GM23248 (cell line): ENCODE data around the gene EHD4. TPM values are rescaled to one million over a fixed set of nuclear protein-coding genes. Genes with fewer than 3 reads are reported as not detected.

Source experiments
- DNase-seq: peaks from one replicate; pipeline ENCODE4 v3.0.0-alpha.2; 2015
- H2AFZ ChIP-seq: fragments of 200-600 bp; sonication (generic); 2 replicates; pipeline ENCODE4 v1.6.1; 2016; ENCODE audit warnings: antibody characterized with exemption
- H3F3A ChIP-seq: fragments of 200-600 bp; sonication (generic); 2 replicates; pipeline ENCODE4 v1.6.1; 2016; ENCODE audit warnings: mild to moderate bottlenecking, antibody characterized with exemption, mixed run types; ENCODE audit not compliant: insufficient read depth
- H3K27ac ChIP-seq: fragments of 200-600 bp; sonication (generic); 2 replicates; pipeline ENCODE4 v1.5.1; 2016; ENCODE audit warnings: mild to moderate bottlenecking
- H3K27me3 ChIP-seq: fragments of 200-600 bp; sonication (generic); replicated peaks from 2 replicates; pipeline ENCODE4 v1.6.1; 2016; ENCODE audit warnings: mild to moderate bottlenecking; ENCODE audit not compliant: insufficient read depth
- H3K36me3 ChIP-seq: fragments of 200-600 bp; sonication (generic); 2 replicates; pipeline ENCODE4 v1.6.1; 2016; ENCODE audit warnings: low read depth, mild to moderate bottlenecking
- H3K4me1 ChIP-seq: fragments of 200-600 bp; sonication (generic); 2 replicates; pipeline ENCODE4 v1.6.1; 2016; ENCODE audit warnings: mild to moderate bottlenecking; ENCODE audit not compliant: insufficient read depth
- H3K4me2 ChIP-seq: fragments of 200-600 bp; sonication (generic); one replicate; pipeline ENCODE4 v1.6.1; 2016; ENCODE audit warnings: mild to moderate bottlenecking; ENCODE audit not compliant: unreplicated experiment
- H3K4me3 ChIP-seq: fragments of 200-600 bp; sonication (generic); 2 replicates; pipeline ENCODE4 v1.5.1; 2016; ENCODE audit warnings: mild to moderate bottlenecking
- H3K79me2 ChIP-seq: fragments of 200-600 bp; sonication (generic); 2 replicates; pipeline ENCODE4 v1.6.1; 2016; ENCODE audit warnings: mild to moderate bottlenecking; ENCODE audit not compliant: insufficient read depth
- H3K9ac ChIP-seq: fragments of 200-600 bp; sonication (generic); 2 replicates; pipeline ENCODE4 v1.6.1; 2016; ENCODE audit warnings: mild to moderate bottlenecking
- H3K9me2 ChIP-seq: fragments of 200-600 bp; sonication (generic); 2 replicates; pipeline ENCODE4 v1.6.1; 2016; ENCODE audit warnings: mixed run types, mild to moderate bottlenecking, moderate library complexity; ENCODE audit not compliant: insufficient read depth
- H3K9me3 ChIP-seq: fragments of 200-600 bp; sonication (generic); one replicate; pipeline ENCODE4 v1.6.1; 2017; ENCODE audit warnings: low read depth
- H4K20me1 ChIP-seq: fragments of 200-600 bp; sonication (generic); 2 replicates; pipeline ENCODE4 v1.6.0; 2016; ENCODE audit not compliant: insufficient read depth
- EZH2 ChIP-seq: fragments of 200-600 bp; sonication (generic); IDR thresholded peaks from 2 replicates; pipeline ENCODE4 v1.6.1; 2018; ENCODE audit warnings: antibody characterized with exemption, mild to moderate bottlenecking; ENCODE audit not compliant: insufficient read depth, poor library complexity, severe bottlenecking
- EZH2phosphoT487 ChIP-seq: fragments of 200-600 bp; sonication (generic); IDR thresholded peaks from 2 replicates; pipeline ENCODE4 v1.6.1; 2018; ENCODE audit warnings: antibody characterized with exemption, moderate library complexity, mild to moderate bottlenecking, low read depth; ENCODE audit not compliant: insufficient read depth
- WGBS, 2 experiments: methylation state at CpG; one replicate each; pipeline ENCODE4 v1.1.6; 2015 to 2017; ENCODE audit warnings: low lambda C conversion rate in 2 of 2, low coverage in 1 of 2; ENCODE audit errors: missing lambda C conversion rate in 2 of 2; 5-methylcytosine and 5-hydroxymethylcytosine counted together
- in situ Hi-C: fragments of 300-500 bp; cut with MboI; formaldehyde crosslinking; loops from 2 replicates; pipeline ENCODE4 v1.15.0; 2020
- polyA plus RNA-seq: library from polyadenylated mRNA; unstranded; fragments of >200 nt; fragmentation: Nextera tagmentation; extraction: Ambion mirVana; gene quantifications from 2 replicates; pipeline ENCODE4 v1.2.1, GENCODE V29; 2016
- total RNA-seq: library from RNA; depleted of rRNA; stranded (reverse); fragments of >200 nt; shearing (Covaris generic); gene quantifications from 2 replicates; pipeline ENCODE4 v1.2.3, GENCODE V29; 2014

EHD4 gene
- total and polyA plus RNA-seq, 2 experiments from 2014 or later: 17.7 to 18.7 TPM

DNA sequence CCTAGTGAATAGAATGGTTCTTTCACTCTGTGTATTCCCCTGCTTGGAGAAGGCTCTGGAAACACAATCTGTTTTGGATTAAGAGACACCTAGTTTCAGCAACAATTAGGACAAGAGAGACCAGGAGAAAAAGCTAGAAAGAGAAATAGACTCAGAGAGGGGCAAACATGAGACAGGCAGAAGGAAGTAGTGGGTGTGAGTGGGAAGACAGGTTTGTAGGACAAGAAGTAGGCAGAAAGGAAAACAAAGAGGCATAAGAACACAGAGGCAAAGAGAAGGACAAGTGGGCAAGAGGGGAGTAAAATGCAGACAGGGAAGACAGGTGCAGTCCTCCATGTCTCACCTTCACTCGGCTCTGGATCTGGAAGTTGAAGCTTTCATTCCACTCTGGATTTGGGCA is 35.0 kb upstream of the EHD4 start:
- Histone ChIP-seq H3K4me3 (no peak overlapping the region), H3K9ac (no peak overlapping the region), H3K79me2 (no peaks in the 10 kb centered on the region), H3K4me1 (no peaks in the 10 kb centered on the region), H3K4me2 (no peak overlapping the region), H3K9me3 (no peaks in the 10 kb centered on the region), H4K20me1 (no peaks in the 10 kb centered on the region), H3K27ac (no peak overlapping the region), H3K36me3 (no peaks in the 10 kb centered on the region), H2AFZ (no peak overlapping the region), H3F3A (no peaks in the 10 kb centered on the region), H3K9me2 (no peaks in the 10 kb centered on the region), H3K27me3 (peaks cover 36% of the 10 kb centered on the region)
- TF ChIP-seq EZH2phosphoT487: no peak
- TF ChIP-seq EZH2: no peak
- WGBS, 2 experiments: 68 to 73% methylated on average over 1 of the region's 1 CpG
- in situ Hi-C loops: no loop called here
- DNase-seq: no peak

- Histone ChIP-seq H3K79me2 (no peaks in the 10 kb centered on the region), H3K27ac (no peak overlapping the region), H3K4me2 (no peak overlapping the region), H3K4me1 (no peaks in the 10 kb centered on the region), H3K9me3 (no peaks in the 10 kb centered on the region), H3K36me3 (no peaks in the 10 kb centered on the region), H3K9me2 (no peaks in the 10 kb centered on the region), H2AFZ (no peak overlapping the region), H3K4me3 (no peak overlapping the region), H3F3A (no peaks in the 10 kb centered on the region), H4K20me1 (no peaks in the 10 kb centered on the region), H3K9ac (no peak overlapping the region), H3K27me3 (peaks cover 54% of the 10 kb centered on the region)
- no peak for TF ChIP-seq EZH2
- TF ChIP-seq EZH2phosphoT487: no peak
- in situ Hi-C loops: no loop called here
- no peak for DNase-seq
- WGBS, 2 experiments: 54 to 55% methylated on average over 6 of the region's 6 CpGs
Measured at GRCh38 chr15:42002333-42002732, 30.0 kb upstream of the EHD4 start.

DNA sequence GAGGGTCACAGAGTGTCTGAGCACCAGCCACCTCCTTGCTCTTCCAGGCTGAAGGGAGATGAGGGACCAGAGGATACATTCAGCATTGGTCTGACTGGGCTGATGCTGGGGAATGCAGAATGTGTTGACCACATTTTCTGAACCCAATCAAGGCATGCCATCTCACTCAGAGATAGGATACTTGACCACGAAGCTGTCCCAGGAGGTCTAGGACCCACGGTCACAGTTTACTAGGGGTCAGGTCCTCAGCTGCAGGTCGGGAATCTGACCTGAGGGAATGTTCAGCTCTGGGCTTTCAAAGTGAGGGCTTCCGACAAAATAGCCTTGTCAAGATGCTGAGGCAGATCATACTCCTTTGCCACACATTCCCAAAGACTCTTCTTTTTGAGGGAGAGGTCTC is 28.9 kb upstream of the EHD4 start:
- no peaks in the 10 kb centered on the region for H3F3A ChIP-seq
- H3K27ac ChIP-seq: no peak overlapping the region
- H3K4me3 ChIP-seq: no peak overlapping the region
- no peaks in the 10 kb centered on the region for H3K79me2 ChIP-seq
- no peak overlapping the region for H3K4me2 ChIP-seq
- H3K4me1 ChIP-seq: no peaks in the 10 kb centered on the region
- peaks cover 43% of the 10 kb centered on the region for H3K27me3 ChIP-seq
- DNase-seq: no peak
- H3K9me3 ChIP-seq: no peaks in the 10 kb centered on the region
- 32 to 36% methylated on average over 4 of the region's 4 CpGs for WGBS, 2 experiments
- TF ChIP-seq EZH2phosphoT487: no peak
- no peak overlapping the region for H3K9ac ChIP-seq
- H4K20me1 ChIP-seq: no peaks in the 10 kb centered on the region
- no peaks in the 10 kb centered on the region for H3K36me3 ChIP-seq
- no peaks in the 10 kb centered on the region for H3K9me2 ChIP-seq
- no peak overlapping the region for H2AFZ ChIP-seq
- in situ Hi-C loops: no loop called here

- H3K79me2 ChIP-seq: no peaks in the 10 kb centered on the region
- H3K27me3 ChIP-seq: peaks cover 37% of the 10 kb centered on the region
- H4K20me1 ChIP-seq: no peaks in the 10 kb centered on the region
- H3K4me1 ChIP-seq: no peaks in the 10 kb centered on the region
- WGBS, 2 experiments: 61% methylated on average over 13 to 15 of the region's 15 CpGs
- no peak for TF ChIP-seq EZH2phosphoT487
- TF ChIP-seq EZH2: no peak
- no peak overlapping the region for H3K4me2 ChIP-seq
- H3K9me2 ChIP-seq: no peaks in the 10 kb centered on the region
- no peaks in the 10 kb centered on the region for H3K9me3 ChIP-seq
- H3K4me3 ChIP-seq: no peak overlapping the region
- H3K27ac ChIP-seq: no peak overlapping the region
- DNase-seq: no peak
- H3K9ac ChIP-seq: no peak overlapping the region
- H3F3A ChIP-seq: no peaks in the 10 kb centered on the region
- in situ Hi-C loops: no loop called here
- H3K36me3 ChIP-seq: no peaks in the 10 kb centered on the region
- H2AFZ ChIP-seq: no peak overlapping the region
Measured at GRCh38 chr15:41999290-42000285, 27.2 kb upstream of the EHD4 start.
